NCI-H2227 (cell line): ENCODE results near the gene NCR1.
A peak's percentile ranks its signal among the peaks of the same experiment; 100 is the strongest.
"Not testable (repeated sequence)": the region's sequence is repeated elsewhere in the genome, so short reads cannot be mapped to it uniquely, and the experiment has no call there.

ENCODE experiments used
- DNase-seq: peaks from one replicate; lab custom pipeline; 2025; ENCODE audit not compliant: unreplicated experiment; lab: John Stamatoyannopoulos, UW

Gene NCR1

DNA sequence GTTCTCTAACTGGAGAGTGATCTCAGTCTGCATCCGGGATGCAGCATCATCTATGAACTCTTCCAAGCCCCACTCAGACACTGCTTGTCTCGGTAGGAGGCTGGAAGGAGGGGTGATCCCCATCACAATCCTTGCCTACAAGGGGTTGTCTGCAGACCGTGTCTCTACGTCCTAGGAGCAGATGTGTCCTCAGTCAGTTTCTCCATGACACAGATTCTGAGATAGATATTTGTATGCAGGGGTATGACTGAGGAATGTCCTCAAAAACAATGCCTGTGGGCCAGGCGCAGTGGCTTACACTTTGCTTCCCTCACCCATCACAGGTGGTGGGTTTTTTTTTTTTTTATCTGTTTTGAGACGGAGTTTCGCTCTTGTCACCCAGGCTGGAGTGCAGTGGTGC, 871 bp downstream of the NCR1 start:
- no peak for DNase-seq

DNA sequence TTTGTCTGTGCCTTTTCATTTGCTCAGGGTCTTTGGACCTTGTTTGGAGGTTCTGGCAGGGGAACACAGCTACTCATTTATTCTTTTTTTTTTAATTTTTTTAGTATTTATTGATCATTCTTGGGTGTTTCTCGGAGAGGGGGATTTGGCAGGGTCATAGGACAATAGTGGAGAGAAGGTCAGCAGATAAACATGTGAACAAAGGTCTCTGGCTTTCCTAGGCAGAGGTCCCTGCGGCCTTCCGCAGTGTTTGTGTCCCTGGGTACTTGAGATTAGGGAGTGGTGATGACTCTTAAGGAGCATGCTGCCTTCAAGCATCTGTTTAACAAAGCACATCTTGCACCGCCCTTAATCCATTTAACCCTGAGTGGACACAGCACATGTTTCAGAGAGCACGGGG, 2.0 kb downstream of the NCR1 start:
- not testable (repeated sequence) for DNase-seq

DNA sequence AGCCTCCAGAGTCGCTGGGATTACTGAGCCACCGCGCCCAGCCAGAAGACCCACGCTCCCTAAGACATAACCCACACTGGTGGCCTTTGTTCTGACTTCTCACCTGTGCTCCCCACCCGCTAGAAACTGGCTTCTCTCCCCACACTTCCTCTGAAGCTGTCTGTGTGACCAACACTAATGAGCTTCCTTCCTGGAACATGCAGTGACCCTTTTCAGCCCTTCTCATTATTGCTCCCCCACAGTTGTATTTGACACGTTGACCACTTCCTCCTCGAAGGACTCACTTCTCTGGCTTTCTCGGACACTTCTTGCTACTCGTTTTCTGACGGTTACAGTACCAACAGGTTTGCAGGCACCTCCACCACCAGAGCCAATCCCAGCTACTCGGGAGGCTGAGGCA, 10.9 kb downstream of the NCR1 start:
- DNase-seq, result no peak

DNA sequence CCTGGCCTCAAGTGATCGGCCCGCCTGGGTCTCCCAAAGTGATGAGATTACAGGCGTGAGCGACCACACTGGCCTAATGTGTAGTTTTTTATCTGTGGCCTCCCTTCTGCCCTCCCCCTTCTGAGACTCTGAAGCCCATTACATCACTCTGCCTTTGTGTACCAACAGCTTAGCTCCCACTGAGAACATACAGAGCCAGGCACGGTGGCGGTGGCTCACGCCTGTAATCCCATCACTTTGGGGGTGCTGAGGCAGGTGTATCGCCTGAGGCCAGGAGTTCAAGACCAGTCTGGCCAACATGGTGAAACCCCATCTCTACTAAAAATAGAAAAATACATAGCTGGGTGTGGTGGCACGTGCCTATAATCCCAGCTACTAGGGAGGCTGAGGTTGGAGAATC, 12.6 kb downstream of the NCR1 start:
- no peak for DNase-seq

DNA sequence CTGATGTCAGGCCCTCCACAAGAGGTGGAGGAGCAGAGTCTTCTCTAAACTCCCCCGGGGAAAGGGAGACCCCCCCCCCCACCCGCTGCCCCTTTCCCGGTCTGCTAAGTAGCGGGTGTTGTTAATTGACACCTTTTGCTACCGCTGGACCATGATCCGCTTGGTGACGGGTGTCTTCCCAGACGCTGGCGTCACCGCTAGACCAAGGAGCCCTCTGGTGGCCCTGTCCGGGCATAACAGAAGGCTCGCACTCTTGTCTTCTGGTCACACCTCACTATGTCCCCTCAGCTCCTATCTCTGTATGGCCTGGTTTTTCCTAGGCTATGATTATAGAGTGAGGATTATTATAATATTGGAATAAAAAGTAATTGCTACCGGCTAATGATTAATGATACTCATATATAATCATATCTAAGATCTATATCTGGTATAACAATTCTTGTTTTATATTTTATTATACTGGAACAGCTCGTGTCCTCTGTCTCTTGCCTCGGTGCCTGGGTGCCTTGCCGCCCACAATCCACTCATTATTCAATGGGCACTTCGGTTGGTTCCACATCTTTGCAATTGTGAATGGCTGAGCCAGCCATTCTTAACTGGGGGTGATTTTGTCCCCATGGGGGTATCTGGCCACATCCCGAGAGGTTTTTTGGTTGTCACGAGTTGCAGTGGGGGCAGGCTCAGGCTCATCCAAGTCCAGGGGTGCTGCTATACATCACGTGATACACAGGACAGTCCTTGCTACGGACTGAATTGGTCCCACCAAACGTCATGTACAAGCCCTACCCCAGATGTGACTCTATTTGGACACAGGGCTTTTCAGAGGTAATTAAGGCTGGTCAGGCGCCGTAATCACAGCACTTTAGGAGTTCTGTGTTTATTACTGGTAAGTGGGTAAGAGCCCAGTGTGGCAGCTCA, 14.0 kb downstream of the NCR1 start:
- not testable (repeated sequence) for DNase-seq

DNA sequence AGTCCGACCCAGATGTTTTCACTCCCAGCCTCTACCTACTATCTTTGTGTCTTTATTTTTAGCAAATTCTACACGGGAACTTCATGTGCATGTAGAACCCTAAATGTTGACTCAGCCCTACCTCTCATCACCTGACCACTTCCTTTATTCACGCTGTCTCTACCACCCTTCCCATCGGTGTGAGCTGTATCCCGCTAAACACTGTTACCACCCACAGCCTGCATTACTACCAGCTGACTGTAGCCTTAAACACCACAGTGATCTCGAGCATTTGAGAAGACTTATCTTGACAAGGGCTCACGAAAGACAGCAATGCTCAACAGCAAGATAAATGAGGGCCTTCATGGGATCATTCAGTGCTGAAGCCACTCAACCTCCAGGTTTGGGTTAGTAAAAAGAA, 15.1 kb downstream of the NCR1 start:
- DNase-seq, result no peak

DNA sequence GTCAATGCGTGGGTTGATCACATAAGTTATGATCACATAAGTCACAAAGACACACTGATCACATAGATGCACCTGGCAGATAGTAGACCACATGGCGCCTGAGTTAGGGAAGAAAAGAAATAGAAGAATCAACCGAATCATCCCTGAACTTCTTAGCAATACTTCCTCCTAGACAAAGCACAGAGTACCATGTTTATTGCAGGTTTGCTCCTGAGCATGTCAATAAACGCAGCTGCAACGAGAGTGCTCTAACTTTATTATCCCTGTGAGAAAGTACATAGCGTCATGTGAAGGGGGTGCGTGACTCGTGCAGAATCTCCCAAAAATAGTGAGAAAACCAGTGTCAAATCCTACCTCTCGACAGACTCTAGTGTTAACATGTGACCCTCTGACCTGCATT, 17.3 kb downstream of the NCR1 start:
- no peak for DNase-seq

DNA sequence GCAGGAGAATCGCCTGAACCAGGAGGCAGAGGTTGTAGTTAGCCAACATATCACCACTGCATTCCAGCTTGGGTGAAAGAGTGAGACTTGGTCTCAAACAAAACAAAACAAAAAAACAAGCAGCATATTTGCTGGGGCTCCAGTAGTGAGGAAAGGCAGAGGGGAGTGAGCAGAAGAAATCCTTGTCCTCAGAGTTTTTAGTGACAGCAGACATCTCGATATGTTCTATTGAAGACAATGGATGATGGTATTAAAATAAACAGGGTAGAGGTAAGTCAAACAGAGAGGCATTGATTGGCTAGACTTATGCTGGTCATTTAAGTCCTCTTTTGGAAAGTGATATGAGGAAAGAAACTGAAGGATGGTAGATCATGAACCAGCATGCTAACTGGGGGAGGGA, 22.4 kb downstream of the NCR1 start:
- DNase-seq, result peak; percentile 50

DNA sequence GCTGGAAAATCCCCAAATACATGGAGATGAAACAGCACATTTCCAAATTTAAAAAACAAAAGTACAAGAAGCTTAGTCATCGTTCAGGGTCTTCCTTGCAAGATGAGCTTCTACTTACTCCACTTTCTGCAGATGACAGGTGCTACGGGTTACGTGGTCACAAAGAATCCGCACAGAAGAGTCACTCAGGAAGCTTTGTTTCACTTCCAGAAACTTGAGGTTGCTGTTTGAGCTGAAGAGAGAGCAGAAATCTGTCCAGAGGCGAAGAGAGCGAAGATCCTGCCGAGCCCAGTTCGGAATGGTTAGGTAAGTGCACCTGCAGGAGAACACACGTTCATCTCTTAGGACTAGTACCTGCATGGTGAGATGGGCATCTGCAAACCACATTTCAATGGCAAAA, 32.0 kb downstream of the NCR1 start:
- no peak for DNase-seq

DNA sequence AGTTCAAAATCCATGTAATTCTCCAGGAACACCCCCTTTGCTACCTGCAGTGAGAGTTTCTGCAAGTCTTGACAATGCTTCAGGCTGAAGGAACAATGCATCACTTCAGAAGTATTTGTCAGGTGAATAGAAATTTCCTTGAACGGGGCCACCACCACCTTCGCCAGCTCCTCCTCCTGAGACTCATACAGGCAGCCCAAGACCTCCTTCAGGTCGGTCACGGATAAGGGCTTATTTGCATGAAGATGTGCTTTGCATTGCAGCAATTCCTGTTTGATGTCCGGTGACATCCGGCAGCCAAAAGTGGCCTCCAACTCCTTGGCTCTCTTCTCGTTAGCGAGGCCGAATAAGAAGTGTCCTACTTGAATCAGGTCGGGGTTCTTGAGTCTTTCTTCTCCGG, 33.0 kb downstream of the NCR1 start:
- DNase-seq, result no peak

DNA sequence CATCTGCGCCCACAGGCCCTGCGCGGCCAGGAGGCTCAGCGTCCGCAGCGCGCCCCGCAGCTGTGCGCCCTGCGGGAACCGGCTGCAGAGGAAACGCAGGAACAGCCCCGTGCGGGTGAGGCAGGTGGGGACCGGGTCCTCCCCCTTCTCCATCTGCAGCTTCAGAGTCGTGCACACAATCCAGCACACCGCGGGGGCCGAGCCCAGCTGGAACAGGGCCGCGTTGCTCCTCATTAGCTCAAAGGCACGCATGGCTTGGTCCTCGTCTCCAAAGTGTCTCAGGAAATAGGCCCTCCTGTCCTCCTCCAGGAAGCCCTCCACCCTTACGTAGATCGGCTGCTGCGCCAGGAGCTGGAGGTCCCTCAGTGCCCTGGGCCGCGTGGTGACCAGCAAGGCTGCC, 33.6 kb downstream of the NCR1 start:
- not testable (repeated sequence) for DNase-seq

DNA sequence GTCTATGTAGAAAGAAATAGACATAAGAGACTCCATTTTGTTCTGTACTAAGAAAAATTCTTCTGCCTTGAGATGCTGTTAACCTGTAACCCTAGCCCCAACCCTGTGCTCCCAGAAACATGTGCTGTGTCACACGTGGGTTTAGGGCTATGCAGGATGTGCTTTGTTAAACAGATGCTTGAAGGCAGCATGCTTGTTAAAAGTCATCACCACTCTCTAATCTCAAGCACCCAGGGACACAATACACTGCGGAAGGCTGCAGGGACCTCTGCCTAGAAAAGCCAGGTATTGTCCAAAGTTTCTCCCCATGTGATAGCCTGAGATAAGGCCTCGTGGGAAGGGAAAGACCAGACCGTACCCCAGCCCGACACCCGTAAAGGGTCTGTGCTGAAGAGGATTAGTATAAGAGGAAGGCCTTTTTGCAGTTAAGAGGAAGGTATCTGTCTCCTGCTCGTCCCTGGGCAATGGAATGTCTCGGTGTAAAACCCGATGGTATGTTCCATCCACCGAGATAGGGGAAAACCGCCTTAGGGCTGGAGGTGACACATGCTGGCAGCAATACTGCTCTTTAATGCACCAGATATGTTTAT, 37.9 kb downstream of the NCR1 start:
- DNase-seq, result not testable (repeated sequence)

DNA sequence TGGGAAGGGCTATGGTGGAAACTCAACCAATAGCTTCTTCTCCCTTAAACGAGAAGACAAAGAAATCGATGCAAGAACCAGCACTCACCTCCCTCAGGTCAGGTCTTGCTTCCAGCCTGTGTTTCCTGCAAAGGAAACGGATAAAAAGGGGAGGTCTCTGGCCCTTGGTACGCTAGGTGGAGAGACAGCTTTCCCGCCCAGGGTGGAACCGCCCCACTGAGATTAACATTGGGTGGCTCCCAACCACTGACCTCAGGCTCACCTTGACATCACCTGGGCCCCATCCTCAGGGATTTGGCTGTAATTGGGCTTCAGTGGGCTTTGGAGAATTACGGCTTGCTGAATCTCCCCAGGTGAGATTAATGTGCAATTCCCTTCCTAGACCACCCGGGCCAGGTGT, 41.4 kb downstream of the NCR1 start, which contains the start of gene NLRP7:
TSS of gene NLRP7 (minus strand) at position 150 of the 400 bp plus-strand sequence.
- DNase-seq, result no peak

DNA sequence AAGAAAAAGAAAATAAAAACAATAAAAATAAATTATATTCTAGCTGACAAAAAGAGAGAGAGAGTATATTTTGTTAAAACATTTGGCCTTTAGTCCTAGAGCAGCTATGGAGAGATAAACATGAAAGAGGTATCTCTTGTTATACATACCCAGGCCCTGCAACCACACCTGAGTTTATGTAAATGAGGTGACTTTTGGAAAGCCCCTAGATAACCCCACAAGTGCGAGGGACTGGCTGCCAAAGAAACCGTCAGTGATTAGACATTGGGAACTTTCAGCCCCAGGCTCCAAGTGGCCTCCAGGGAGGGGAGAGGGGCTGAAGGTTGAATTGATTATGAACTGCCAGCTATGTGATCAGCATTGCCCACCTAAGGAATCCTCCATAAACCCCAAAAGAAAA, 43.5 kb downstream of the NCR1 start:
- no peak for DNase-seq

DNA sequence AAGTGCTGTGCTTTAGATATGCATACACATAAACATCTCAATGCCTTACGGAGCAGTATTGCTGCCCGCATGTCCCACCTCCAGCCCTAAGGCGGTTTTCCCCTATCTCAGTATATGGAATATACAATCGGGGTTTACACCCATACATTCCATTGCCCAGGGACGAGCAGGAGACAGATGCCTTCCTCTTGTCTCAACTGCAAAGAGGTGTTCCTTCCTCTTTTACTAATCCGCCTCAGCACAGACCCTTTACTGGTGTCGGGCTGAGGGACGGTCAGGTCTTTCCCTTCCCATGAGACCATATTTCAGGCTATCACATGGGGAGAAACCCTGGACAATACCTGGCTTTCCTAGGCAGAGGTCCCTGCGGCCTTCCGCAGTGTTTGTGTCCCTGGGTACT, 44.6 kb downstream of the NCR1 start:
- DNase-seq, result not testable (repeated sequence)

DNA sequence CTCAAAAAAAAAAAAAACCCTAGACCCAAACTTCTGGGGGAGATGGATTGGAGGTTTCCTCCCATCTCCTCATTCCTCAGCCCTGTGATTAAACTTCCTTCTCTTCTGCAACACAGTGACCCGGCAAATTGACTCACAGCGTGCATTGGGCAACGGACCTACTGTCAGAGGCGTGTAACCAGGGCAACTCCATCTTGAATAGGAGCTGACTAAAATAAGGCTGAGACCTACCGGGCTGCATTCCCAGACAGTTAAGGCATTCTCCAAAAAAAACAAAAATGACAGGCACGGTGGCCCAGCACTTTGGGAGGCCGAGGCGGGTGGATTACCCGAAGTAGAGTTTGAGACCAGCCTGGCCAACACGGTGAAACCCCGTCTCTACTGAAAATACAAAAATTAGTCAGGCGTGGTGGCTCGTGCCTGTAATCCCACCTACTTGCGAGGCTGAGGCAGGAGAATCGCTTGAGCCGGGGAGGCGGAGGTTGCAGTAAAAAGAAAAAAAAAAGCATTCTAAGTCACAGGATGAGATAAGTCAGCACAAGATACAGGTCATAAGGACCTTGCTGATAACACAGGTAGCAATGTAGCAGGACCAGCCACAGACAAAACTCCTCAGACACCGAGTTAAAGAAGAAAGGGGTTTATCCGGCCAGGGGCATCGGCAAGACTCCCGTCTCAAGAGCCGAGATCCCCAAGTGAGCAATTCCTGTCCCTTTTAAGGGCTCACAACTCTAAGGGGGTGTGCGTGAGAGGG, 46.8 kb downstream of the NCR1 start:
- DNase-seq, result peak; percentile 69

DNA sequence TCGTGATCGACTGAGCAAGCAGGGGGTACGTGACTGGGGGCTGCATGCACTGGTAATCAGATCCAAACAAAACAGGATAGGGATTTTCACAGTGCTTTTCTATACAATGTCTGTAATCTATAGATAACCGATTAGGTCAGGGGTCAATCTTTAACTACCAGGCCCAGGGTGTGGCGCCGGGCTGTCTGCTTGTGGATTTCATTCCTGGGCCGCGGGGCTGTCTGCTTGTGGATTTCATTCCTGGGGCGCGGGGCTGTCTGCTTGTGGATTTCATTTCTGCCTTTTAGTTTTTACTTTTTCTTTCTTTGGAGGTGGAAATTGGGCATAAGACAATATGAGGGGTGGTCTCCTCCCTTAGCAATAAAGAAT, 47.4 kb downstream of the NCR1 start:
- DNase-seq, result not testable (repeated sequence)

DNA sequence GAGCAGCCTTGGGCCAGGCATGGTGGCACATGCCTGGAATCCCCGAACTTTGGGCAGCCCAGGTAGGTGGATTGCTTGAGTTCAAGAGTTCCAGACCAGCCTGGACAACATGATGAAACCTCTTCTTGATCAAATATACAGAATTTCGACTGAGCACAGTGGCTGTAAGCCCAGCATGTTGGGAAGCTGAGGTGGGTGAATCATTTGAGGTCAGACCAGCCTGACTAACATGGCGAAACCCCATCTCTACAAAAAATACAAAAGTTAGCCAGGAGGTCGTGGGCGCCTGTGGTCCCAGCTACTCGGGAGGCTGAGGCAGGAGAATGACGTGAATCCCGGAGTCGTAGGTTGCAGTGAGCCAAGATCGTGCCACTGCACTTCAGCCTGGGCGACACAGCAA, 49.4 kb downstream of the NCR1 start:
- DNase-seq, result no peak

DNA sequence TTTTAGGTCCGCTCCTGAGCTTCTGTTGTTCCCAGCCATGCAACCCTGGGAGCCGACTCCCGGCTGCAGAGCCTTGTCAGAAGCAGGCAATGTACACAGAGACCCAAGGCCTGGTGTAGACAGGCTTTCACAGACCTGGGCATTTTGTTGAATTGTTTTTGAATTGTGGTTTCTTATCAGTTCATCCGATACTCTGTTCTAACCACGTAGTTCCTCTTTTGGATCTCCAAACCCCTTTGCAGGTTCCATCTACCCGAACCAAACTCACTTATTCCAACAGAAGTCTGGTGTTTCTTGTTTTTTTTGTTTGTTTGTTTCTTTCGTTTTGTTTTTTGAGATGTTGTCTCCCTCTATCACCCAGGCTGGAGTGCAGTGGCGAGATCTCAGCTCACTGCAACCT, 53.9 kb downstream of the NCR1 start:
- DNase-seq, result no peak
